SK-N-MC (cell line): Measurements from ENCODE around the gene KANSL1.

Experiments
- EZH2 ChIP-seq: fragments of 200-600 bp; sonication (generic); IDR thresholded peaks from one replicate; pipeline ENCODE4 v1.6.1; 2017; ENCODE audit warnings: antibody characterized with exemption
- FOXP2 ChIP-seq: optimal IDR thresholded peaks from 2 replicates; pipeline ENCODE3; 2011; ENCODE audit warnings: mild to moderate bottlenecking, moderate library complexity; ENCODE audit not compliant: insufficient read depth; ENCODE audit errors: extremely low read length, control extremely low read depth
- POLR2AphosphoS5 ChIP-seq: IDR thresholded peaks from 2 replicates; pipeline ENCODE4 v1.6.1; 2012; ENCODE audit warnings: mild to moderate bottlenecking, low read depth, low read length, borderline replicate concordance

DNA sequence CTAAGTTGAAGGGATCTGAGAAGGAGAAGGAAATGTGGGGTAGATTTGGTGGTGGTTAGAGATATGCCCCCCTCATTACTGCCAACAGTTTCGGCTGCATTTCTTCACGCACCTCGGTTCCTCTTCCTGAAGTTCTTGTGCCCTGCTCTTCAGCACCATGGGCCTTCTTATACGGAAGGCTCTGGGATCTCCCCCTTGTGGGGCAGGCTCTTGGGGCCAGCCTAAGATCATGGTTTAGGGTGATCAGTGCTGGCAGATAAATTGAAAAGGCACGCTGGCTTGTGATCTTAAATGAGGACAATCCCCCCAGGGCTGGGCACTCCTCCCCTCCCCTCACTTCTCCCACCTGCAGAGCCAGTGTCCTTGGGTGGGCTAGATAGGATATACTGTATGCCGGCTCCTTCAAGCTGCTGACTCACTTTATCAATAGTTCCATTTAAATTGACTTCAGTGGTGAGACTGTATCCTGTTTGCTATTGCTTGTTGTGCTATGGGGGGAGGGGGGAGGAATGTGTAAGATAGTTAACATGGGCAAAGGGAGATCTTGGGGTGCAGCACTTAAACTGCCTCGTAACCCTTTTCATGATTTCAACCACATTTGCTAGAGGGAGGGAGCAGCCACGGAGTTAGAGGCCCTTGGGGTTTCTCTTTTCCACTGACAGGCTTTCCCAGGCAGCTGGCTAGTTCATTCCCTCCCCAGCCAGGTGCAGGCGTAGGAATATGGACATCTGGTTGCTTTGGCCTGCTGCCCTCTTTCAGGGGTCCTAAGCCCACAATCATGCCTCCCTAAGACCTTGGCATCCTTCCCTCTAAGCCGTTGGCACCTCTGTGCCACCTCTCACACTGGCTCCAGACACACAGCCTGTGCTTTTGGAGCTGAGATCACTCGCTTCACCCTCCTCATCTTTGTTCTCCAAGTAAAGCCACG is 165.9 kb downstream of the KANSL1 start:
- TF ChIP-seq POLR2AphosphoS5, result peak; percentile 12
- TF ChIP-seq EZH2, result no peak
- TF ChIP-seq FOXP2, result no peak
